HepG2 (cell line): ENCODE data around the gene NUDT22. TPM values are rescaled to one million over a fixed set of nuclear protein-coding genes. Genes with fewer than 3 reads are reported as not detected.

Source experiments
- CBX1 ChIP-seq: IDR thresholded peaks from one replicate; pipeline ENCODE4 v1.6.1; 2016; ENCODE audit warnings: antibody characterized with exemption, low read depth
- CREB1 ChIP-seq, 2 experiments: fragments of 450-650 bp in 1 of 2; IDR thresholded peaks; 2 replicates each; pipeline ENCODE4 v1.6.1; 2016 to 2017; ENCODE audit warnings: control low read depth in 1 of 2, mild to moderate bottlenecking in 1 of 2, missing compliant biosample characterization in 1 of 2, missing genetic modification characterization in 1 of 2
- GLI4 ChIP-seq: sonication (generic); formaldehyde crosslinking; IDR thresholded peaks from 2 replicates; pipeline ENCODE4 v1.5.1; 2020; ENCODE audit warnings: missing genetic modification reagents, mild to moderate bottlenecking, moderate library complexity, borderline replicate concordance
- ZBTB38 ChIP-seq: sonication (generic); formaldehyde crosslinking; IDR thresholded peaks from 2 replicates; pipeline ENCODE4 v1.5.1; 2020; ENCODE audit warnings: mild to moderate bottlenecking, missing genetic modification reagents
- ZC3H13 ChIP-seq: sonication (generic); formaldehyde crosslinking; IDR thresholded peaks from 2 replicates; pipeline ENCODE4 v1.8.1; 2023; ENCODE audit warnings: mild to moderate bottlenecking, missing genetic modification reagents, moderate library complexity
- ZNF564 ChIP-seq: sonication (generic); formaldehyde crosslinking; IDR thresholded peaks from 2 replicates; pipeline ENCODE4 v1.8.1; 2023; ENCODE audit warnings: mild to moderate bottlenecking, missing genetic modification reagents
- ZNF614 ChIP-seq: IDR thresholded peaks from 2 replicates; pipeline ENCODE4 v1.6.1; 2018; ENCODE audit warnings: missing biosample characterization, missing genetic modification reagents, inconsistent platforms, borderline replicate concordance
- ZNF761 ChIP-seq: sonication (generic); formaldehyde crosslinking; conservative IDR thresholded peaks from 2 replicates; pipeline ENCODE4 v1.4.0; 2020; ENCODE audit warnings: mild to moderate bottlenecking, missing genetic modification reagents
- polyA plus RNA-seq, 8 experiments: library from polyadenylated mRNA; depleted of rRNA in 3 of 8; stranded (reverse) in 7 of 8; unstranded in 1 of 8; fragments of >200 nt; fragmentation: Illumina TruSeq in 4 of 8; extraction: Trizol in 4 of 8; gene quantifications; 2 replicates each; pipeline versions ENCODE4 v1.2.1 to v1.2.3, GENCODE V29; 2011 to 2016; ENCODE audit warnings: low read depth in 4 of 8, missing spikeins in 1 of 8, mixed read lengths in 1 of 8; ENCODE audit not compliant: insufficient read depth in 1 of 8
- total RNA-seq, 5 experiments: library from RNA; depleted of rRNA; stranded (reverse); fragments of >200 nt; fragmentation: Illumina TruSeq; extraction: Trizol; gene quantifications; 2 replicates each; pipeline ENCODE4 v1.2.3, GENCODE V29; 2016; ENCODE audit warnings: low read depth in 1 of 5
- TF ChIP-seq, protein P1 (sequence below): sonication (generic); formaldehyde crosslinking; IDR thresholded peaks from 2 replicates; pipeline ENCODE4 v1.4.0; 2020; ENCODE audit warnings: missing genetic modification reagents, mild to moderate bottlenecking, borderline replicate concordance
- TF ChIP-seq, protein P2 (sequence below): sonication (generic); formaldehyde crosslinking; IDR thresholded peaks from 2 replicates; pipeline ENCODE4 v1.8.0; 2022; ENCODE audit warnings: mild to moderate bottlenecking, missing genetic modification reagents, moderate library complexity
- TF ChIP-seq, protein P3 (sequence below): sonication (generic); formaldehyde crosslinking; IDR thresholded peaks from 2 replicates; pipeline ENCODE4 v1.8.0; 2022; ENCODE audit warnings: low read depth, missing genetic modification reagents

NUDT22 gene
- total and polyA plus RNA-seq, 2 of the 13 experiments (the other 11 are each of a cell fraction or from before 2014, with no cell fraction given), result 33.5 to 39.8 TPM

DNA sequence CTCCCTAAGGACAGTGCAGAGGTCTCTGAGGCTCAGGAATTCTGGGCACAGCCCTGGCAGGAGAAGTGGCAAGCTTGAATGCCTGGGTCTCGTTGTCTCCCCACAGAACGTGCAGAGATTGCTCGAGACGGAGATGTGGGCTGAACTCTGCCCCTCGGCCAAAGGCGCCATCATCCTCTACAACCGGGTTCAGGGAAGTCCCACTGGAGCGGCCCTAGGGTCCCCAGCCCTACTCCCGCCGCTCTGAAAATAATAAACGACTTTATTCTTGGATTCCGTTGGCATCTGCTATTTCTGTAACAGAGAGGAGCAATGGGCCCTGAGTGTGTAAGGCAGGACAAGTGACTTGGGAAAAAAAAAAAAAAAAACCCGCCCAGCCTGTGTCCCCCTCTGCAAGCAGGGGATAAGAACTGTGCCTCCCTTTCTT lies 3.7 kb downstream of the NUDT22 start (continued):
- TF ChIP-seq, protein P1, sequence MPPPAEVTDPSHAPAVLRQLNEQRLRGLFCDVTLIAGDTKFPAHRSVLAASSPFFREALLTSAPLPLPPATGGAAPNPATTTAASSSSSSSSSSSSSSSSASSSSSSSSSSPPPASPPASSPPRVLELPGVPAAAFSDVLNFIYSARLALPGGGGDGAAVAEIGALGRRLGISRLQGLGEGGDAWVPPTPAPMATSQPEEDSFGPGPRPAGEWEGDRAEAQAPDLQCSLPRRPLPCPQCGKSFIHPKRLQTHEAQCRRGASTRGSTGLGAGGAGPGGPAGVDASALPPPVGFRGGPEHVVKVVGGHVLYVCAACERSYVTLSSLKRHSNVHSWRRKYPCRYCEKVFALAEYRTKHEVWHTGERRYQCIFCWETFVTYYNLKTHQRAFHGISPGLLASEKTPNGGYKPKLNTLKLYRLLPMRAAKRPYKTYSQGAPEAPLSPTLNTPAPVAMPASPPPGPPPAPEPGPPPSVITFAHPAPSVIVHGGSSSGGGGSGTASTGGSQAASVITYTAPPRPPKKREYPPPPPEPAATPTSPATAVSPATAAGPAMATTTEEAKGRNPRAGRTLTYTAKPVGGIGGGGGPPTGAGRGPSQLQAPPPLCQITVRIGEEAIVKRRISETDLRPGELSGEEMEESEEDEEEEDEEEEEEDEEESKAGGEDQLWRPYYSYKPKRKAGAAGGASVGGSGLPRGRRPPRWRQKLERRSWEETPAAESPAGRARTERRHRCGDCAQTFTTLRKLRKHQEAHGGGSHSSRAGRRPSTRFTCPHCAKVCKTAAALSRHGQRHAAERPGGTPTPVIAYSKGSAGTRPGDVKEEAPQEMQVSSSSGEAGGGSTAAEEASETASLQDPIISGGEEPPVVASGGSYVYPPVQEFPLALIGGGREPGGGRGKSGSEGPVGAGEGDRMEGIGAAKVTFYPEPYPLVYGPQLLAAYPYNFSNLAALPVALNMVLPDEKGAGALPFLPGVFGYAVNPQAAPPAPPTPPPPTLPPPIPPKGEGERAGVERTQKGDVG (CRISPR knock-in tag), result 0 out of 2 replicates have a peak, but pooled peaks have one; percentile 10
- TF ChIP-seq, protein P2, sequence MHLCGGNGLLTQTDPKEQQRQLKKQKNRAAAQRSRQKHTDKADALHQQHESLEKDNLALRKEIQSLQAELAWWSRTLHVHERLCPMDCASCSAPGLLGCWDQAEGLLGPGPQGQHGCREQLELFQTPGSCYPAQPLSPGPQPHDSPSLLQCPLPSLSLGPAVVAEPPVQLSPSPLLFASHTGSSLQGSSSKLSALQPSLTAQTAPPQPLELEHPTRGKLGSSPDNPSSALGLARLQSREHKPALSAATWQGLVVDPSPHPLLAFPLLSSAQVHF, result no peak
- no peak for TF ChIP-seq CREB1 (IDR thresholded peaks at IDR 0.05)
- no peak for TF ChIP-seq CREB1 (CRISPR knock-in tag; IDR thresholded peaks at IDR 0.05)
- no peak for TF ChIP-seq GLI4
- no peak for TF ChIP-seq ZNF614 (CRISPR knock-in tag)
- TF ChIP-seq, protein P3, sequence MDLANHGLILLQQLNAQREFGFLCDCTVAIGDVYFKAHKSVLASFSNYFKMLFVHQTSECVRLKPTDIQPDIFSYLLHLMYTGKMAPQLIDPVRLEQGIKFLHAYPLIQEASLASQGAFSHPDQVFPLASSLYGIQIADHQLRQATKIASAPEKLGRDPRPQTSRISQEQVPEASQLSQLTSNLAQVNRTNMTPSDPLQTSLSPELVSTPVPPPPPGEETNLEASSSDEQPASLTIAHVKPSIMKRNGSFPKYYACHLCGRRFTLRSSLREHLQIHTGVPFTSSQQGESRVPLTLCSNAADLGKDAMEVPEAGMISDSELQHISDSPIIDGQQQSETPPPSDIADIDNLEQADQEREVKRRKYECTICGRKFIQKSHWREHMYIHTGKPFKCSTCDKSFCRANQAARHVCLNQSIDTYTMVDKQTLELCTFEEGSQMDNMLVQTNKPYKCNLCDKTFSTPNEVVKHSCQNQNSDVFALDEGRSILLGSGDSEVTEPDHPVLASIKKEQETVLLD, result no peak
- TF ChIP-seq ZNF564 (CRISPR knock-in tag), result no peak
- 0 out of 2 replicates have a peak, but pooled peaks have one; percentile 1 for TF ChIP-seq ZC3H13 (CRISPR knock-in tag)
- no peak for TF ChIP-seq ZNF761
- no peak for TF ChIP-seq CBX1
- 0 out of 2 replicates have a peak, but pooled peaks have one; percentile 4 for TF ChIP-seq ZBTB38 (CRISPR knock-in tag)
